ENCODE data around the gene STK32B. TPM values are rescaled to one million over a fixed set of nuclear protein-coding genes. Genes with fewer than 3 reads are reported as not detected.

The STK32B gene
- total and polyA plus RNA-seq, 2 donors (not counting 3 experiments of a cell fraction or from before 2014, with no cell fraction given): 5.6 to 7.8 TPM

DNA sequence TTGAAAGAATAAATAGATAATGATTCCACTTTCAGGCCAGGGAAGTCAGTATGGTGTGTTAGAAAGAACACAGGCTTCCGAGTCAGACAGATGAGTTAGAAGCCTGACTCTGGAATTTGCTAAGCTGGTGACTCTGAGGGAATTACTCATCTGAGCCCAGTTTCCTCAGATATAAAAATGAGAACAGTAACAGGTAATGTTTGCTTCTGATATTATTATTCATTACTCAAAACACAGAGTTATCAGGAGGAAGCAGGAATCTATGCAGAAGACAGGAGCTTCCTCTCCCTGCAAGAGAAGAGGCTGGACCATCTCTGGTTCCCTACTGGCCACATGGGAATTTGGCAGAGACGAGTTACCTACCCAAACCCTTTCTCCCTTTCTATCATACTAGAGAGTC lies 494.0 kb downstream of the STK32B start:
- dilution Hi-C loops (cut with MboI; ENCODE audit: extremely low pct_ligation_motif_present, low sequenced_read_pairs) (no loop called here), intact Hi-C loops (cut with micrococcal nuclease) (no loop called here)
- peak; percentile 13 for TF ChIP-seq FOS (IDR thresholded peaks at IDR 0.05; ENCODE audit: borderline replicate concordance, insufficient read depth, low read length)
- no peak for TF ChIP-seq MYC (IDR thresholded peaks at IDR 0.05; ENCODE audit: low read depth, low read length)
- FAIRE-seq: peak; percentile 8
- no peaks in the 10 kb centered on the region for H4K20me1 ChIP-seq (replicated peaks; ENCODE audit: control insufficient read depth, extremely low read depth, insufficient read depth, low read length)
- H3K4me3 ChIP-seq (replicated peaks in 1 of 3; ENCODE audit: insufficient read depth in 1 of 3, low read depth in 1 of 3, low read length in 3 of 3): no peak overlapping the region
- no peaks in the 10 kb centered on the region for H3K4me1 ChIP-seq (ENCODE audit: control insufficient read depth, extremely low read depth, insufficient read depth, low read length)
- H3K9me3 ChIP-seq (replicated peaks; ENCODE audit: control insufficient read depth, insufficient read depth, low read length): no peaks in the 10 kb centered on the region
- H3K9me1 ChIP-seq (replicated peaks; ENCODE audit: control insufficient read depth, extremely low read depth, insufficient read depth, low read length): no peaks in the 10 kb centered on the region
- H3K36me3 ChIP-seq (ENCODE audit: control insufficient read depth in 2 of 2, extremely low read depth in 1 of 2, insufficient read depth in 2 of 2, low read length in 2 of 2): no peaks in the 10 kb centered on the region
- H3K79me2 ChIP-seq (ENCODE audit: control insufficient read depth, insufficient read depth, low read length): no peaks in the 10 kb centered on the region
- ChIA-PET CTCF (no interaction called here), POLR2A (no interaction called here)
- no peak overlapping the region for H2AFZ ChIP-seq (ENCODE audit: low read depth, low read length)
- BruUV-seq (replicated peaks): no TSS peak
- no peak overlapping the region for H3K9ac ChIP-seq (replicated peaks; ENCODE audit: extremely low read depth, insufficient read depth, low read length)
- no peaks in the 10 kb centered on the region for H3K27me3 ChIP-seq (ENCODE audit: control insufficient read depth in 2 of 2, insufficient read depth in 2 of 2, low read length in 2 of 2)
- DNase-seq (ENCODE audit: low read depth, low spot score): peak; percentile 23
- no peak overlapping the region for H3K27ac ChIP-seq (ENCODE audit: insufficient read depth, low read depth, low read length)
- H3K4me2 ChIP-seq (ENCODE audit: insufficient read depth, low read length): no peak overlapping the region

DNA sequence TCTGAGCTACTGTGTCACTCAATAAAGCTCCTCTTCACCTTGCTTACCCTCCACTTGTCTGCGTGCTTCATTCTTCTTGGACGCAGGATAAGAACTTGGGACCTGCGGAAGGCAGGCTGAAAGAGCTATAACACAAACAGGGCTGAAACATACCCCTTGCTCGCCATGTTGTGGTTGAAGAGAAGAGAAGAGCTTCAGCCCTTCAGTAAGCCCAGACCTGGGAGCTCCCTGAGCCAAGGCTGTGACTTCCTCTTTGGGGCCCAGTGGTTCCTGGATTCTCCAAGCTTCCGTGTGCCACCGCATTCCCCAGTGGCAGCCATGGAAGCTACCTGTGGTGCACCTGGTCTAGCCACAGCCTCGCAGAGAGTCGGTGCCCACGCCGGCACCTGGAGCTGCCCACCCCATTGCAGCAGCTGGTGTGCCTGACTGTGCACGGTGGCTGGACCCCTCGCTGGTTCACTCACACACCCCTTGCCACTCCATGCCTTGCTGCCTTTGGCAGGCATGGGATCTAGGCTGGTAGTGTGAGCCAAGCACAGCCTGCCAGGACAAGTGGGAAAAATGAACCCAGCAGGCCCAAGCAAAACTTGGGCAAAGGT lies 496.5 kb downstream of the STK32B start:
- CTCF ChIA-PET: interaction anchor here (0.6 to 1.4 kb wide), 2 partner anchors 148 to 784 kb away, joined by 3 read pairs; no protein-coding TSS in a partner anchor
- Histone ChIP-seq H3K79me2 (ENCODE audit: control insufficient read depth, insufficient read depth, low read length) (no peaks in the 10 kb centered on the region), H3K4me2 (ENCODE audit: insufficient read depth, low read length) (no peak overlapping the region), H4K20me1 (replicated peaks; ENCODE audit: control insufficient read depth, extremely low read depth, insufficient read depth, low read length) (no peaks in the 10 kb centered on the region), H3K27me3 (ENCODE audit: control insufficient read depth in 2 of 2, insufficient read depth in 2 of 2, low read length in 2 of 2) (no peaks in the 10 kb centered on the region), H3K4me1 (ENCODE audit: control insufficient read depth, extremely low read depth, insufficient read depth, low read length) (no peaks in the 10 kb centered on the region), H3K9me3 (replicated peaks; ENCODE audit: control insufficient read depth, insufficient read depth, low read length) (no peaks in the 10 kb centered on the region), H3K27ac (ENCODE audit: insufficient read depth, low read depth, low read length) (no peak overlapping the region), H3K4me3 (replicated peaks in 1 of 3; ENCODE audit: insufficient read depth in 1 of 3, low read depth in 1 of 3, low read length in 3 of 3) (no peak overlapping the region), H3K9ac (replicated peaks; ENCODE audit: extremely low read depth, insufficient read depth, low read length) (no peak overlapping the region), H2AFZ (ENCODE audit: low read depth, low read length) (no peak overlapping the region), H3K36me3 (ENCODE audit: control insufficient read depth in 2 of 2, extremely low read depth in 1 of 2, insufficient read depth in 2 of 2, low read length in 2 of 2) (no peaks in the 10 kb centered on the region), H3K9me1 (replicated peaks; ENCODE audit: control insufficient read depth, extremely low read depth, insufficient read depth, low read length) (no peaks in the 10 kb centered on the region)
- intact Hi-C loops (cut with micrococcal nuclease) (no loop called here), dilution Hi-C loops (cut with MboI; ENCODE audit: extremely low pct_ligation_motif_present, low sequenced_read_pairs) (no loop called here)
- no peak for TF ChIP-seq EZH2 (IDR thresholded peaks at IDR 0.05; ENCODE audit: borderline replicate concordance, low read depth, low read length, severe bottlenecking)
- TF ChIP-seq, protein P1, sequence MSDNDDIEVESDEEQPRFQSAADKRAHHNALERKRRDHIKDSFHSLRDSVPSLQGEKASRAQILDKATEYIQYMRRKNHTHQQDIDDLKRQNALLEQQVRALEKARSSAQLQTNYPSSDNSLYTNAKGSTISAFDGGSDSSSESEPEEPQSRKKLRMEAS (IDR thresholded peaks at IDR 0.05; ENCODE audit: insufficient read depth, insufficient read length): no peak
- no peak for TF ChIP-seq GATA2 (IDR thresholded peaks at IDR 0.05; ENCODE audit: insufficient read depth, insufficient read length, low read depth, low read length)
- FAIRE-seq: no peak
- POLR2A ChIA-PET: no interaction called here
- BruUV-seq (replicated peaks): no TSS peak
- no peak for DNase-seq (ENCODE audit: low read depth, low spot score)

Small RNA genes within 50 kb of the gene (small RNA-seq; reads per million reads assigned to genes)
- not detected for gene RF00019 (ENCODE audit: insufficient read depth, insufficient read length, low read depth, low replicate concordance)

Other genes starting within 250 kb of the STK32B start
- gene MSX1, start 191.8 kb upstream of the STK32B start, total RNA-seq: 4.1 and 5.0 TPM in 2 replicates
- gene MSX1, start 191.8 kb upstream of the STK32B start, polyA plus RNA-seq: 6.2 and 9.2 TPM in 2 replicates
- gene CYTL1, start 32.0 kb upstream of the STK32B start, total RNA-seq: 4.0 and 29.8 TPM in 2 replicates
- gene CYTL1, start 32.0 kb upstream of the STK32B start, polyA plus RNA-seq: 36.8 and 38.0 TPM in 2 replicates

Measured in endothelial cell of umbilical vein (primary cell).